IPS-20b (cell line): Measurements from ENCODE around the gene JADE2.
"Not testable (repeated sequence)": the region's sequence is repeated elsewhere in the genome, so short reads cannot be mapped to it uniquely, and the experiment has no call there.

Experiments
- H3K27ac ChIP-seq: one replicate; pipeline ENCODE4 v1.5.1; 2013; ENCODE audit warnings: low read length
- H3K27me3 ChIP-seq: 2 replicates; pipeline ENCODE4 v1.6.1; 2013; ENCODE audit warnings: mild to moderate bottlenecking, low read length, inconsistent platforms; ENCODE audit not compliant: insufficient read depth
- H3K36me3 ChIP-seq: 2 replicates; pipeline ENCODE4 v1.6.1; 2013; ENCODE audit warnings: low read depth, mild to moderate bottlenecking, inconsistent platforms, low read length, moderate library complexity; ENCODE audit not compliant: insufficient read depth
- H3K4me1 ChIP-seq: 2 replicates; pipeline ENCODE4 v1.6.1; 2013; ENCODE audit warnings: mild to moderate bottlenecking, control low read depth, inconsistent platforms, low read length, moderate library complexity; ENCODE audit not compliant: insufficient read depth
- H3K4me3 ChIP-seq: 2 replicates; pipeline ENCODE4 v1.5.1; 2013; ENCODE audit warnings: mild to moderate bottlenecking, low read length, inconsistent platforms
- H3K9ac ChIP-seq: 2 replicates; pipeline ENCODE4 v1.6.1; 2013; ENCODE audit warnings: low read depth, mild to moderate bottlenecking, inconsistent platforms, low read length, moderate library complexity
- H3K9me3 ChIP-seq: 2 replicates; pipeline ENCODE4 v1.6.1; 2013; ENCODE audit warnings: mild to moderate bottlenecking, low read depth, low read length, inconsistent platforms; ENCODE audit not compliant: insufficient read depth

JADE2 gene

DNA sequence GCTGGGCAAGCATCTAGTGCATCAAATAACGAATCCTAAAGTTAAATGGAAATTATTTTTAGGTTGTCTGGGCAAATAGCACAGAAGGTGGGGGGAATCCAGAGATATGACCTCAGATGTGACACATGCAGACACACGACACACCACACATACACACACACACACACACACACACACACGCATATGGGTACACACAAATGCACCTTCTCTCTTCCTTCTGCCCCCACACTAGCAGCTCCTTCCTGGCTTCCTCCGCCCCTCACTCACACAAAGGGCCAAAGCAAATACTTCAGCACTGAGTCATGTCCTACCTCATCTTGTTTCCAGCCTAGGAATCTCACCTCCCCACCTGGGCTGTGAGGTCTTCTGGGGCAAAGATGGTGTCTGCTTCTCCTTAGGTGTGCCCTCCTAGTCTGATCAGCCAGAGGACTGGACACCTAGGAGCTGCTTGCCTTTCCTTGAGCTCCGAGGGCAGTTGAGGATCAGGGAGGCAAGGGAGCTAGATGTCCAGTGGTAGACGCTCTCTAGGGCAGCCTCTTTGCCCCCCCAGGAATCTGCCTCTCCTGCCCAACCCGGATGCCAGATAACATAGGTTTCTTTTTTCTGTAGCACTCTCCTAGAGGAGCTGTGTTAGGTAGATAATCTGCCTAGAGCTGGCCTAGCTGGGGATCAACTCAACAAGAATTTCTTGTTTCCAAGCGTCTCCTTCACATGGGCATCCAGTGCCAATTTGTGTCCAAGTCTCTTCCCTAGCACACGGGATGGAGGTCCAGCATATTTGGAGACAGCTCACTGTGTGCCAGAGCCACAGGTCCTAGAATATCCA lies 14.3 kb upstream of the JADE2 start:
- peaks cover 35% of the 10 kb centered on the region for H3K4me1 ChIP-seq
- peak overlapping the region; percentile 73 for H3K9ac ChIP-seq

DNA sequence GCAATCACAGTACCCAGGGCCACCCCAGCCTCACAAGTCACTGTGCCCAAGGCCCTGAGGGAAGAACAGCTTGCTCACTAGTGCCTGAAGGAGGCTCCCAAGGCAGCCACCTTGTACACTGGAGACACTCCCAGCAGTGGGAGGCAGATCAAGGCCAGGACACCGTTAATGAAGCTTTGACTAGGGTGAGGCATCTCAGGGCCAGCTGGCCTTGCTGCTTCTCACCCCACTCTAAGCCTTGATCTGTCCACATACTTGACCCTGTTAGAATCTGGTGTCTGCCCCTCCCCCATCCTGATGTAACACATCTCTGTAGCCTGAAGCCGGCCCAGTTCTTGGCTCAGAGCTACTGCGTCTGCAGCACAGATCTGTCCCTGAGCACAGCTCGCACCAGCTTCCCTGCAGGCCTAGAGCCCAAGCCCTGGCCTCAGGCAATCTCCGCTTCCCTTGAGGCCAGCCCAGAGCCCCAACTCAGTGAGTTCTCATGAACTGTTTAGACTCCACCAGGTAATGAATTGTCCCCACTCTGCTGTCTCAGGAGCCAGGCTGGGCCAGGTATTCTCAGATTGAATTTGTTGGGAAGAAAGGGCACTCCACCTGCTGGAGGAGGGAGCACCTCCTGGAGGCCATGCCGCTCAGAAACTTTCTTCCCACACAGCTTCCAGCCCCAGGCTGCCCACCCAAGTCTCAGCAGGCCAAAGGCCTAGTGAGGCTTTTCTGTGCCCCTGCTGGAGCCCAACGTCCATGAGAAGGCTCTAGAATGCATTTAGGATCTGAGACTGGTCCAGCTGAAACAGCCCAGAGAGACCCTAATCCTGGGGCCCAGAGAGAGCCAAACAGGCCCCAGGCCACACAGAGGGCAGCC lies 13.4 kb upstream of the JADE2 start:
- Histone ChIP-seq H3K9ac (peak overlapping the region; percentile 73), H3K36me3 (no peaks in the 10 kb centered on the region), H3K27ac (peak overlapping the region; percentile 89), H3K9me3 (no peaks in the 10 kb centered on the region), H3K4me1 (peaks cover 26% of the 10 kb centered on the region), H3K27me3 (no peaks in the 10 kb centered on the region), H3K4me3 (peak overlapping the region; percentile 29; the same call in 1 of the 2 replicates)

More for the DNA sequence above, 14.3 kb upstream of the JADE2 start:
- Histone ChIP-seq H3K4me3 (peak overlapping the region; percentile 29; the same call in 1 of the 2 replicates), H3K27me3 (no peaks in the 10 kb centered on the region), H3K36me3 (no peaks in the 10 kb centered on the region), H3K9me3 (no peaks in the 10 kb centered on the region), H3K27ac (peak overlapping the region; percentile 89)

DNA sequence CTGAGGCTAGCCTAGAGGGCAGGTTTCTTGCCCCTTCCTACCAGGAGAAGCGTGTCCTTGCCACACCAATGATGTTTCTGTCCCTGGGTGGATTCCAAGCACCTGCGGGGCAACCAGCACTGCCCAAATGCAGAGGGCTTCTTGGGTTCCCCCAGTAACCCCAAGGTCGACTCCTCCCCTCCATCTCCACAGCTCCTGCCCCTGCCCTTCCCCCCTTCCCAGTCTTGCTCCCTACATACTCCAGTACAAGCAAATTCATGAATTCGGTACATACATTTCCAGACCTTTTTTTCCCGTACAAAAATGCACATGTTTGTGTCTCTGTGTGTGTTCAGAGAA lies 12.8 kb upstream of the JADE2 start:
- H3K9me3 ChIP-seq, result no peaks in the 10 kb centered on the region
- H3K4me3 ChIP-seq, result no peak overlapping the region; the same call in 1 of the 2 replicates
- peaks cover 25% of the 10 kb centered on the region for H3K4me1 ChIP-seq
- peak overlapping the region; percentile 89 for H3K27ac ChIP-seq
- no peaks in the 10 kb centered on the region for H3K36me3 ChIP-seq
- H3K9ac ChIP-seq, result peak overlapping the region; percentile 73
- H3K27me3 ChIP-seq, result no peaks in the 10 kb centered on the region

DNA sequence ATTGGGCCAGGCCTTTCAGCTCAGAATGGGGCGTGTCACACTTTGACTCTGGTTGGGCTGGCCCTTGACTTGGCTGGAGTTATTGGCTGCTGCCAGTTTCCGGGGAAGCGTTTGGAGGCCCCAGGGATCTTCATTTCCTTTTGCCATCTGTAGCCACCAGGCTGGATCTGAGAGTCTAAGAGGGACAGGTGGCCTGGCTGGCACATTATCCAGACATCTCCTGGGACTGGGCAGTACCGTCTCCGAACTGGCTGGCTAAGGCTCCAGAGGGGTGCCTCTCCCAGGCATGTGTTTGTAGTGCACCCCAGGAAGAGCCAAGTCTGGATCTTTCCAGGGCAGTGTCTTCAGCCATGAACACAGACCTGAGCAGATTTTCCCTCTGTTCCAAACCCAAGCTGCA lies 9.7 kb upstream of the JADE2 start:
- Histone ChIP-seq H3K4me1 (peaks cover 20% of the 10 kb centered on the region), H3K27me3 (no peaks in the 10 kb centered on the region), H3K36me3 (no peaks in the 10 kb centered on the region), H3K27ac (no peak overlapping the region), H3K9me3 (no peaks in the 10 kb centered on the region), H3K4me3 (no peak overlapping the region), H3K9ac (no peak overlapping the region)

DNA sequence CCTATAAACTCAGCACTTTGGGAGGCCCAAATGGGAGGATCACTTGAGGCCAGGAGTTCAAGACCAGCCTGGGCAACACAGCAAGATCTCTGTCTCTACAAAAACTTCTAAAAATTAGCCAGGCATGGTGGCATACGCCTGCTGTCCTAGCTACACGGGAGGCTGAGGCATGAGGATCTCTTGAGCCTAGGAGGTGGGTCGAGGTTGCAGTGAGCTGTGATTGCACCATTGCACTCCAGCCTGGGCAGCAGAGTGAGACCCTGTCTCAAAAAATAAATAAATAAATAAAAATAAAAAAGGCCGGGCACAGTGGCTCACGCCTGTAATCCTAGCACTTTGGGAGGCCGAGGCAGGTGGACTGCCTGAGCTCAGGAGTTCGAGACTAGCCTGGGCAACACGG lies 8.5 kb upstream of the JADE2 start:
- not testable (repeated sequence) for H3K36me3 ChIP-seq, H3K27me3 ChIP-seq, H3K4me3 ChIP-seq, H3K27ac ChIP-seq, H3K9me3 ChIP-seq, H3K9ac ChIP-seq
- H3K4me1 ChIP-seq, result peaks cover 11% of the 10 kb centered on the region

DNA sequence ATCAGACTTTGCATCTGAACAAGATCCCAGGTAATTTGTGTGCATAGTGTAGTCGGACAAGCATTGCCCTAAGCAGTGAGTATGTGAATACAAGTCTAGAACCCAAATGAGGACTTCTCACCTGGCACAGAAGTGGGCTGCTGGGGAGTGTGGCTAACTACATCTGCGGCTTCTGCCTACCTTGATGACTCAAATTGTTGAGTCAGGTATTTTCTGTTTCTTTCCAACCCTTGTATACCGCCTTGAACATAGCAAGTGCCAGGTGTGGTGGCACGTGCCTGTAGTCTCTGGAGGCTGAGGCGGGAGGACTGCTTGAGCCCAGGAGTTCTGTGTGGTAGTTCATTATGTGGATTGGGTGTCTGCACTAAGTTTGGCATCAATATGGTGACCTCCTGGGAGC lies 7.9 kb upstream of the JADE2 start:
- no peaks in the 10 kb centered on the region for H3K27me3 ChIP-seq
- H3K4me3 ChIP-seq, result no peak overlapping the region
- H3K36me3 ChIP-seq, result no peaks in the 10 kb centered on the region
- no peak overlapping the region for H3K27ac ChIP-seq
- peaks cover 6% of the 10 kb centered on the region for H3K4me1 ChIP-seq
- no peaks in the 10 kb centered on the region for H3K9me3 ChIP-seq
- H3K9ac ChIP-seq, result no peak overlapping the region

DNA sequence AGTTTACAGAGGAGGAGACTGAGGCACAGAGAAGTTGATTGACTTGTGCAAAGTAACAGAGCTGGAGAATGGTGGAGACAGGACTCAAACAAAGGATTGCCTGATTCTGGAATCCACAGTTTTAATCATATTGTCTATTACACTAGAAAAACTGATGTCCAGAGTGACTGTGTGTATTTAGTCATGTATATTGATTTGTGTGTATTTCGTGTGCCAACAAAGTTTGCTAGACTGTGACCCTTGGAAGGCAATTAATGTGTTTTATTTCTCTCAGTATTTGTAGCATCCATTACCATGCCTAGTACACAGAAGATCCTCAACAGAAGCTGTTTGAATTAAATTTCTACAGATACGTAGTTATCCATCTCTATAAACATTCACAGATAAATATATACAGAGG lies 5.5 kb upstream of the JADE2 start:
- H3K36me3 ChIP-seq, result no peaks in the 10 kb centered on the region
- H3K9me3 ChIP-seq, result no peaks in the 10 kb centered on the region
- no peak overlapping the region for H3K4me3 ChIP-seq
- no peak overlapping the region for H3K9ac ChIP-seq
- no peak overlapping the region for H3K27ac ChIP-seq
- peaks cover 18% of the 10 kb centered on the region; the same call in 1 of the 2 replicates for H3K27me3 ChIP-seq
- peaks cover 10% of the 10 kb centered on the region for H3K4me1 ChIP-seq

DNA sequence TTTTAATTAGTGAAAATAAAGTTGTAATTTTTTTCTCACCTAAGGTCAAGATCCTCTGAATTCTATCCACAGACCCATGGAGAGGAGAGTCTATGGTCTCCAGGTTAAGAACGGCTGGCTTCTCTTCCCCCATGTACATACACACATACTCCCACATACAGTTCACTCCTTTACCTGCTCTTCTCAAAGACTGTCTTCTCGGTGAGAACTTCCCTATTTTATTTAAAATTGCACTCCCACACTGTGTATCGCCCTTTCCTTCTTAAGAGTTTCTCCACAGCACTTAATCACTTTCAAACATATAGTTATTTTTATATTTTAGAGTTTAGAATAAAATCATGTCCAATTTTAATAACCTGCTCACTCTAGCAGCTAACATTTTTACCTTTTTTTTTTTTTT lies 3.6 kb upstream of the JADE2 start:
- Histone ChIP-seq H3K4me3 (no peak overlapping the region), H3K27me3 (peaks cover 18% of the 10 kb centered on the region; the same call in 1 of the 2 replicates), H3K36me3 (no peaks in the 10 kb centered on the region), H3K4me1 (peaks cover 10% of the 10 kb centered on the region), H3K9ac (no peak overlapping the region), H3K9me3 (no peaks in the 10 kb centered on the region), H3K27ac (no peak overlapping the region)

DNA sequence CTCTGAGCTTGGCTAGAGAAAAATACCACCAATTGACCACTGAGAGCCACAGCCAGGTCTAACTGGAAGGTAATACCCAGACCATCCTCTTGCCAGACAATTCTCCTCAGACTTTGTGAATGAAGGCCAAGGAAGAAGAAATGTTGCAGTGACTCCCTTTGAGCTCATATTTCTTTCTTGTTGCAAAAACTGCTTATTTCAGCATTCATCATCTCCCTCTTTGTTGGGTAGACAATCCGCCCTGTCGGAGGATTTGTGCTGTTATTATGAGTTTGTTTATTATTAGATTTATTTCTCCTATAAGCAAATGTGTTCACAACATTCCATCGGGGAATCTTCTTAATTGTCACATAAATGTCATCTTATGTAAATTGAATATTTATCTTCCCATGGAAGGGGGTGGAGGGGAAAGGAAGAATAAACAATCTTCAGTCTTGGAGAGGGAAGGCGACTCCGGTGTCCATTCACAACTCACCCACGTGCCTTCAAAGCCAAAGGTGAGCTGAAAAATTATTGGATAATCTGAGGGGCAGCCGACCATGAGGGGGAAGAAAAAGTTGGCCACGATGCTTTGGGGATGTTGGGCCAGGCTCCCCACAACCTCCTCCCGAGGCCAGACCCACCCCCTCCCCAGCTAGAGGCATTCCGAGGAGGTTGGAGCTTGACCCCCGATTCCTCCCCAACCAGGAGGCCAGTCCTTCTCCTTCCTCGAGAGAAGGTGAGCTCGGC lies 1.8 kb upstream of the JADE2 start:
- peaks cover 16% of the 10 kb centered on the region for H3K4me1 ChIP-seq
- H3K9me3 ChIP-seq, result no peaks in the 10 kb centered on the region
- peak overlapping the region; percentile 93; the same call in 1 of the 2 replicates for H3K4me3 ChIP-seq
- peak overlapping the region; percentile 95; the same call in 1 of the 2 replicates for H3K9ac ChIP-seq
- no peaks in the 10 kb centered on the region for H3K36me3 ChIP-seq
- H3K27me3 ChIP-seq, result peaks cover 18% of the 10 kb centered on the region; the same call in 1 of the 2 replicates
- peak overlapping the region; percentile 97 for H3K27ac ChIP-seq

DNA sequence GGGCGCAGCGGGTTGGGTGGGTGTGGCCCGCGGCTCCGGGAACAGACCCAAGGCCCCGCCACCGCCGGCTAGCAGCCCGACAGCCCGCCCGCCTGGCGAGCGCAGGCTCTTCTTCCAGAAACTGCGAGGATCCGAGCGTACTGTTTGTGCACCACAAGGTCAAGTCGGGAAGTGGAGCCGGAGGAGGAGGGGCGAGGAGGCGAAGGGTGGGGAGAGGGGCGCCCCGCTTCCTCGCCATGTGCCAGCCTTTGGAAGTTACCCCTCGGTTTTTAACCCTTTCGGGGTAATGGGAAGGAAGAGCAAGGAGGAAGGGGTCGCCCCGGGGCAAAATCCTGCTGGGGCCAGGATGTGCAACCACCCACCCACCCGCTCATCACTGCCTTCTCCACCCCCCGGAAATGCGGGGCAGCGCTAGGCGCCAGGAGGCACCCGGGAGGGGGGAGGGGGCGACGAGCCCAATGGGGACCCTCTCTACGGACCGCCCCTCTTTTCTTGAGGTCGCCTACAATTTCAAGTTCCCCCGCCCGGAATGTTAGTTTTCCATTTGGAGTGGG lies 1.1 kb upstream of the JADE2 start:
- Histone ChIP-seq H3K27ac (peak overlapping the region; percentile 97), H3K27me3 (peaks cover 18% of the 10 kb centered on the region; the same call in 1 of the 2 replicates), H3K4me1 (peaks cover 22% of the 10 kb centered on the region), H3K9ac (peak overlapping the region; percentile 95; the same call in 1 of the 2 replicates), H3K4me3 (peak overlapping the region; percentile 93), H3K36me3 (peaks cover 5% of the 10 kb centered on the region; the same call in 1 of the 2 replicates), H3K9me3 (no peaks in the 10 kb centered on the region)
